Heart left ventricle (tissue), 13 donors: ENCODE results near the gene AICDA.
"Not testable (repeated sequence)": the region's sequence is repeated elsewhere in the genome, so short reads cannot be mapped to it uniquely, and the experiment has no call there.

Experiments used
- POLR2A ChIP-seq, 2 donors: fragments of 450-650 bp; IDR thresholded peaks; one replicate each; pipeline ENCODE4 v1.6.1; 2017; ENCODE audit warnings: antibody characterized with exemption in 2 of 2, mild to moderate bottlenecking in 2 of 2, moderate library complexity in 2 of 2
- TF ChIP-seq, protein P1 (sequence below), 12 donors: fragments of 200-600 bp; sonication (generic) in 4 of 12; IDR thresholded peaks; one replicate each; pipeline versions ENCODE4 v1.5.0 to v1.8.0; 2018 to 2022; ENCODE audit warnings: antibody characterized with exemption in 12 of 12, mild to moderate bottlenecking in 5 of 12
- donor health status: ischemic (EF 13 %, LVEDD 7.1; RV severe dilation, severe dysfunction).
- donor health status: DM: no; HTN: yes; CAD: no.
- donor health status: DM: no; HTN: no; CAD: no.
- donor health status: ischemic (EF 25% LVEDD 6.9; RV normal size, moderate dysfunction).
- donor health status: ischemic (EF 25% LVEDD 5.7; RV mildly dilated, moderate dysfunction).
- donor health status: ischemic (EF 35%, LVEDD 5.7; RV mildly dilated, moderate dysfunction).
- donor health status: nonischemic (EF 11% LVEDD 7.7; RV severe dilation, severe dysfunction).
- donor health status: DM: yes; HTN: yes; CAD: no.
- donor health status: PGD.
- donor health status: ischemic (EF 29% LVEDD 5.4; RV normal size, mild dysfunction).
- donor health status: nonischemic (EF 23%, LVEDD 6.1; RV moderate dilation, normal function).

DNA sequence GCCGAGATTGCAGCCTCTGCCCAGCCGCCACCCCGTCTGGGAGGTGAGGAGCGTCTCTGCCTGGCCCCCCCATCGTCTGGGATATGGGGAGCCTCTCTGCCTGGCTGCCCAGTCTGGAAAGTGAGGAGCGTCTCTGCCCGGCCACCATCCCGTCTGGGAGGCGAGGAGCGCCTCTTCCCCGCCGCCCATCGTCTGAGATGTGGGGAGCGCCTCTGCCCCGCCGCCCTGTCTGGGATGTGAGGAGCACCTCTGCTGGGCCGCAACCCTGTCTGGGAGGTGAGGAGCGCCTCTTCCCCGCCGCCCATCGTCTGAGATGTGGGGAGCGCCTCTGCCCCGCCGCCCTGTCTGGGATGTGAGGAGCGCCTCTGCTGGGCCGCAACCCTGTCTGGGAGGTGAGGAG, 12.1 kb upstream of the AICDA start:
- not testable (repeated sequence) for TF ChIP-seq POLR2A (IDR thresholded peaks at IDR 0.05)
- TF ChIP-seq, protein P1, sequence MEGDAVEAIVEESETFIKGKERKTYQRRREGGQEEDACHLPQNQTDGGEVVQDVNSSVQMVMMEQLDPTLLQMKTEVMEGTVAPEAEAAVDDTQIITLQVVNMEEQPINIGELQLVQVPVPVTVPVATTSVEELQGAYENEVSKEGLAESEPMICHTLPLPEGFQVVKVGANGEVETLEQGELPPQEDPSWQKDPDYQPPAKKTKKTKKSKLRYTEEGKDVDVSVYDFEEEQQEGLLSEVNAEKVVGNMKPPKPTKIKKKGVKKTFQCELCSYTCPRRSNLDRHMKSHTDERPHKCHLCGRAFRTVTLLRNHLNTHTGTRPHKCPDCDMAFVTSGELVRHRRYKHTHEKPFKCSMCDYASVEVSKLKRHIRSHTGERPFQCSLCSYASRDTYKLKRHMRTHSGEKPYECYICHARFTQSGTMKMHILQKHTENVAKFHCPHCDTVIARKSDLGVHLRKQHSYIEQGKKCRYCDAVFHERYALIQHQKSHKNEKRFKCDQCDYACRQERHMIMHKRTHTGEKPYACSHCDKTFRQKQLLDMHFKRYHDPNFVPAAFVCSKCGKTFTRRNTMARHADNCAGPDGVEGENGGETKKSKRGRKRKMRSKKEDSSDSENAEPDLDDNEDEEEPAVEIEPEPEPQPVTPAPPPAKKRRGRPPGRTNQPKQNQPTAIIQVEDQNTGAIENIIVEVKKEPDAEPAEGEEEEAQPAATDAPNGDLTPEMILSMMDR (IDR thresholded peaks at IDR 0.05), result not testable (repeated sequence)
